H54 (cell line): ENCODE data around the gene DIP2C.
A peak's percentile ranks its signal among the peaks of the same experiment; 100 is the strongest.
"Not testable (repeated sequence)": the region's sequence is repeated elsewhere in the genome, so short reads cannot be mapped to it uniquely, and the experiment has no call there.

Source experiments
- DNase-seq: peaks from one replicate; pipeline ENCODE4 v3.0.0; 2011; ENCODE audit warnings: low spot score, mixed read lengths; ENCODE audit not compliant: insufficient read length
- FAIRE-seq: peaks from 3 replicates; lab custom pipeline; 2011; peaks lifted over from hg19 to GRCh38; lab: Jason Lieb, UNC
- POLR2A ChIP-seq: IDR thresholded peaks from 2 replicates; pipeline ENCODE4 v1.6.1; 2011; ENCODE audit warnings: low read depth, mild to moderate bottlenecking, low read length

The DIP2C gene

GRCh38 chr10:621981-622740 lies 67.3 kb downstream of the DIP2C start:
- DNase-seq (no peak), FAIRE-seq (no peak)
- no peak for TF ChIP-seq POLR2A

- FAIRE-seq (no peak), DNase-seq (no peak)
- no peak for TF ChIP-seq POLR2A
Observed at GRCh38 chr10:621513-621912, 68.0 kb downstream of the DIP2C start.

DNA sequence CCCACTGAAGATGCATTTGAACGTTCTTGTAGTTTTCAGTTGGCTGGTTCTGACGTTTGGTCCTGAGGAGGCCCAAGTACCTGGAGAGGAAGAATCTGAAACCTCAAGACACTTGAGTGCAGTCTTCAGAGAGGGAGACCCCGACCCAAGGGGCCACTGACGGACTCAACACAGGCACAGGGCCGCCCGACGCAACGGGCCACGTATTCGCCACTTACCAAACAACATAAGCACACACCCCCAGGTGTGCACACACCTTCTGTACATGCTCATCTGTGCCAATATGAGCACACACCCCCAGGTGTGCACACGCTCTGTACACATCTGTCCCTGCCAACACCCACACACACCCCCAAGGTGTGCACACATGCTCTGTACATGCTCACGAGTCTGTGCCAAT lies 68.5 kb downstream of the DIP2C start:
- TF ChIP-seq POLR2A, result no peak
- no peak for FAIRE-seq
- no peak for DNase-seq

DNA sequence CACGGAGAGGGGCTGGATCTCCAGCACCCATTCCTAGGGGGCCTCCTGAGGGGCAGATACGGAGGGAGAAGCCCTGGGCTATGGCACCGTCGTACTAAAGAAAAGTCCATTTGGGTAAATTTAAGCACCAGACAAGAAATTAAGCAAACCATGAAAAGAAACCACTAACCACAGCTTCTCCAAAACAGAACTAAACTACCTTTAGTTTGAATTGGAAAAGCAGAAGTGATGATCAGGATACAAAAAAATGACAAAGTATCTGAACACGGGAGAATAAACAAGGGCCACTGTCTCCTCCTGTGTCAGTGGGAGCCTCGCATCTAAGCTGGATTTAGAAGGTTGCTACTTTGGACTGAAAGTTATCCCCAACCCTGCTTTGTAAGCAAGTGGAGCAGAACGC lies 69.1 kb downstream of the DIP2C start:
- no peak for FAIRE-seq

GRCh38 chr10:619710-620109 lies 69.8 kb downstream of the DIP2C start:
- DNase-seq, result no peak
- TF ChIP-seq POLR2A, result no peak
- FAIRE-seq, result no peak

More for the DNA sequence above, 69.1 kb downstream of the DIP2C start:
- no peak for DNase-seq
- TF ChIP-seq POLR2A, result no peak

DNA sequence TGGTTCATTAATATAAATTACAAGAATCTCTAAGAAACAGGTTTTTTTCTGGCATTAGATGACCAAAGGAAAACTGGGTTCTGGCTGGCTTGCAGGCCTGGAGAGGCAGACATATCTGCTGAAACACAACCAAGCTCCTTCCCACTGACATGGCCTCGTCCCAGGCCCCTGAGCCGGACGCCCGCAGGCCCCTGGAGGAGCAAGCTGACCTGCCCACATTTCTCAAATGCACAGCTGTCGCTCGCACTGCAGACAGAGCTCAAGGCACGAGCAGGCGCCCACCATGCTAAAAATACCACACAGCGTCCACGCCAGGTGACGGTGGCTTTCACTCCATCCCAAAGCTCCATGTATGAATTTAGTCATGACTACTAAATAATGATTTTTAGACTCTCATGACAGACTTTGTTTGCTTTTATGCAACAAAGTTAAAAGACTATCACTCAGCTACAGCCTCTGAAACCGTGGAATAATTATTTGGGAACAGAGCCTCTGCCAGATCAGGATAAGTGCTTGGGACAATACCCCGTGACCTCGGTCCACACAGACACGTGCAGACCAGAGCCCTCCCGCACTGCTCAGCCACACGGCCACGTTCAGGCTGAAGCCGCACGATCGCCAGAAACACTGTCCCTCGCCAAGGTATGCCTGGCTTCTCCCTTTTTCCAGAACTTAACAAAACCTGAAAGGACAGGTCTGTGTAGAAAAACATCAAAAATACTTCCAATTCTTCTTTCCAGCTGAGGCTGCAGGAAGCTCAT lies 71.1 kb downstream of the DIP2C start:
- no peak for FAIRE-seq
- no peak for TF ChIP-seq POLR2A
- no peak for DNase-seq

DNA sequence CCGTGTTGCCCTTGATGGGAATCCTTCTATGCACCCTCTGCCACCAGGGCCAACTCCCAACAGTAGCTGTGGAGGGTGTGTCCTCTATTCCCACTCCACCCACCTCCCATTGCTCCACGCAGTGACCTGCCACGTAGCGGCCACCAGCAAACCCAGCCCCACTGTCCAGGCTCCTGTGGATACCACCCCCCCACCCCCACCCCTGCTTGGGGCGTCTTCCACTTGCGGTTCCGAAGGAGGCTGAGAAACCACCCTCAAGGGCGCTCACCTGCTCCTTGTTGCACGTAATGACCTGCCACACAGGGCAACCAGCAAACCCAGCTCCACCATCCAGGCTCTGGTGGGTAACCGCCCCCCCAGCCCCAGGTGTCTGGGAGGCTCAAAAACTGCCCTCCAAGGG lies 72.0 kb downstream of the DIP2C start:
- DNase-seq (no peak), FAIRE-seq (no peak)
- no peak for TF ChIP-seq POLR2A

- DNase-seq, result peak; percentile 25
- no peak for FAIRE-seq
Observed at GRCh38 chr10:615583-616152, 73.8 kb downstream of the DIP2C start.

DNA sequence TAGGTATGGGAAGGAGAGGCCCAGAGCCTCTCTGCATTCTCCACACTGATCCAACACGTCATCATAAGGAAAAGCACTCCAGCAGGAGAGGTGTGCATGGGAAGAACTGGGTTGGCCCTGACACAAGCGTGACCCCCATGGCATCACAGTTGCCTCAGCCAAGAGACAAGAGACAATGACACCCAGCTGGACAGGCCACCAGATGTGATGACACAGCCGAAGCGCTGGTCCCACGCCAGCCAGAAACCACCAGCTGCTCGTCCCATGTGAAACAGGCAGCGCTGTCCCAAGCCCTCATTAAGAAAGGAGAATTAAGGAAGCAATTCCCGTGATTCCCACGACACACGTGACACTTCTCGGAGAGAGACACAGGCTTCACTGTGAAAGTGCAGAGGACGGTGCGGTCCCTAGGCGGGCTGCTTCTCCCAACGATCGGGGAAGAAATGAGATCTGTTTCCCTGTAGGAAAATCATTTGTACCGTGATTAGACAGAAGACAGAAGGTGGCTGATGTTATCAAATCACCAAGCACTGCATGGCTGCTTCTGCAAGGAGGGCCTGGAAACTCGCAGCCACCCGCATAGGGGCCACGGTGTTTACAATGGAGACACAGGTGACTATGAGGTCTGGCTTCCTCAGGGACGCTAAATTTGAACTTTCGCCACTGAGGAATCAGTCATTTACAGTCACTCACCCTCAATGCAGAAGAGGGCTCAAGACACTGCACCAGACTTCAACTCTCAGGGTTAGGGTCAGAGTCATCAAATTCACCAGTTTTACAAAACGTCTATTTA lies 74.5 kb downstream of the DIP2C start:
- TF ChIP-seq POLR2A, result no peak
- FAIRE-seq (no peak), DNase-seq (no peak)

More at GRCh38 chr10:615583-616152, 73.8 kb downstream of the DIP2C start:
- TF ChIP-seq POLR2A, result no peak

GRCh38 chr10:614139-614711 lies 75.2 kb downstream of the DIP2C start:
- TF ChIP-seq POLR2A, result no peak
- FAIRE-seq (no peak), DNase-seq (no peak)

DNA sequence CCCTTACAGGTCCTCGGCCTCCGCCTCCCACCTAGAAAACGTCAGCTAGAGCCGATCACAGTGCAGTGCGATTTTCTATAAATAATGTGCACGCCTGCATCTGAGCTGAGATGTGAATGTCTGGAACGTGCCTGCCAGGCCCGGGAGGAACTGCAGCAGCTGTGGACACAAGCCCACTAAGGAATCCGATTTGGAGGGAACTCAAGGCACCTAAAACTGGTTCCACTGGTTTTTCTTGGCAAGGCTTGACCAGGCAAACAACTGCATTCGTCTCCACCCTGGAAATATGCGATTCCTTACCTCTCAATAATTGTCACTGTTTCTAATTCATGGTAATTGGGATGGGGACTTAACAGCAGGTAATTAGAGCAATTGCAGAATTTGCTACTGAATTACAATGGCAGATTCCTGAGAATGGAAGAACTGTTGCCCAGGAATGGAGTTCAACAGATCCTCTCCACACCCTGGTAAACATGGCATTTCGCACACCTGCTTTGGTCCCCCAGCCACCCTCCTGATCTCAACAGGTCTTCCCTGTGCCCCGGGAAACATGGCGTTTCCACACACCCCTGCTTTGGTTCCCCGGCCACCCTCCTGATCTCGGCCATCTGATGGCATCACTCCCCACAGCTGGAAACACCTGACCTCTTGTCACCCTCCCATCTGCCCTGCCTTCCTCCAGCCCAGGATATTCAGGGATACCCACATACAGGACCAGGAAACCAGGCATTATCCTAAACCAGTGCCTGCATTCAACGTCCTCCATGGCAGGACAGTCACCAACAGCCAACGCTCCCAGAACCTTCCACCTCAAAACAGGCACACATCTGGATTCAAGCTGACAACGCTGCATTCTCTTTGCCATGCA lies 76.0 kb downstream of the DIP2C start:
- TF ChIP-seq POLR2A, result no peak
- FAIRE-seq (no peak), DNase-seq (no peak)

DNA sequence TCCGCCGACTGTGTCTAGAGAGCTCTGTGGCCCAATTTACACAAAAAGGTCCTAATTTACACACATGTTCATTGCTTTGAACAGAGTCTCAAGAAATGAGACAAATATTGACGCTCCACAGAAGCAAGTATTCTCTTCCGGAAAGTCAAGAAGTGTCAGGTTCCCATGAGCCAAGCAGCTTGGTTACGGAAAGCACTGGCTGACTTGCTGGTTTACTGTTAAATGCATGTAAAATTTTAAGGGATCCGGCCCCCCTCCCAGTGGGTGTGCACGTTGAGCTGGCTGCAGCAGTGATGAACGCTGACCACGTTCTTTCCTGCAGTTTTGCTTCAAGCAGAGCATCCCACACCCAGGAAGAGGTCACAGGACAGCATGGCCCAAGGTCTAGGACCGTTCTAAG lies 76.8 kb downstream of the DIP2C start:
- no peak for TF ChIP-seq POLR2A
- DNase-seq (no peak), FAIRE-seq (no peak)

DNA sequence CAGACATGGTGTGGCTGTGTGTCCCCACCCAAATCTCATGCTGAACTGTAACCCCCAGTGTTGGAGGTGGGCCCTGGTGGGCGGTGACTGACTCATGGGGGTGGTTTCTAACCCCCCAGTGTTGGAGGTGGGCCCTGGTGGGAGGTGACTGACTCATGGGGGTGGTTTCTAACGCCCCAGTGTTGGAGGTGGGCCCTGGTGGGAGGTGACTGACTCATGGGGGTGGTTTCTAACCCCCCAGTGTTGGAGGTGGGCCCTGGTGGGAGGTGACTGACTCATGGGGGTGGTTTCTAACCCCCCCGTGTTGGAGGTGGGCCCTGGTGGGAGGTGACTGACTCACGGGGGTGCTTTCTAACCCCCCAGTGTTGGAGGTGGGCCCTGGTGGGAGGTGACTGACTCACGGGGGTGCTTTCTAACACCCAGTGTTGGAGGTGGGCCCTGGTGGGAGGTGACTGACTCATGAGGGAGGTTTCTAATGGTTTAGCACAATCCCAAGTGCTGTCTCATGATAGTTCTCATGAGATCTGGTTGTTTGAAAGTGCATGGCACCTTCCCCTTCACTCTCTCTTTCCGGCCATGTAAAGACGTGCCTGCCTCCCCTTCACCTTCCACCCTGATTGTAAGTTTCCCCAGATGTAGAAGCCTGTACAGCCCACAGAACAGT lies 78.7 kb downstream of the DIP2C start:
- not testable (repeated sequence) for DNase-seq, FAIRE-seq
